IPS DF 6.9 (cell line): ENCODE results near the gene PDE7B.

Experiments used
- DNase-seq: peaks from one replicate; pipeline ENCODE4 v3.0.0-alpha.2; 2013; ENCODE audit warnings: low read depth, low spot score
- H3K27ac ChIP-seq: one replicate; pipeline ENCODE4 v1.5.1; 2013; ENCODE audit warnings: low read length, control low read depth
- H3K27me3 ChIP-seq: 2 replicates; pipeline ENCODE4 v1.6.1; 2013; ENCODE audit warnings: mild to moderate bottlenecking, low read length; ENCODE audit not compliant: control insufficient read depth, insufficient read depth
- H3K36me3 ChIP-seq: 2 replicates; pipeline ENCODE4 v1.6.1; 2013; ENCODE audit warnings: low read length; ENCODE audit not compliant: control insufficient read depth, insufficient read depth
- H3K4me1 ChIP-seq: 2 replicates; pipeline ENCODE4 v1.6.1; 2013; ENCODE audit warnings: low read length; ENCODE audit not compliant: control insufficient read depth, insufficient read depth
- H3K4me3 ChIP-seq: 2 replicates; pipeline ENCODE4 v1.5.1; 2013; ENCODE audit warnings: mild to moderate bottlenecking, low read length
- H3K9me3 ChIP-seq: 2 replicates; pipeline ENCODE4 v1.6.1; 2013; ENCODE audit warnings: low read length, inconsistent platforms; ENCODE audit not compliant: control insufficient read depth, insufficient read depth
- WGBS: extraction: QIAGEN DNeasy Blood & Tissue Kit; methylation state at CpG from one replicate; pipeline ENCODE4 v1.1.7; 2013; ENCODE audit warnings: mixed read lengths, missing lambda C conversion rate; ENCODE audit not compliant: insufficient read length, insufficient coverage; 5-methylcytosine and 5-hydroxymethylcytosine counted together

Gene PDE7B

GRCh38 chr6:136077834-136078576 is 226.5 kb downstream of the PDE7B start:
- no CpG with 5 or more reads among the region's 5 CpGs for WGBS
- DNase-seq: no peak
- H3K4me3 ChIP-seq: no peak overlapping the region
- no peaks in the 10 kb centered on the region for H3K27me3 ChIP-seq
- no peak overlapping the region for H3K27ac ChIP-seq
- no peaks in the 10 kb centered on the region for H3K36me3 ChIP-seq
- H3K9me3 ChIP-seq: no peaks in the 10 kb centered on the region
- H3K4me1 ChIP-seq: no peaks in the 10 kb centered on the region

GRCh38 chr6:136079701-136080565 is 228.4 kb downstream of the PDE7B start:
- no peaks in the 10 kb centered on the region for H3K27me3 ChIP-seq
- H3K9me3 ChIP-seq: no peaks in the 10 kb centered on the region
- no peak overlapping the region for H3K27ac ChIP-seq
- H3K4me1 ChIP-seq: no peaks in the 10 kb centered on the region
- no peak for DNase-seq
- H3K36me3 ChIP-seq: no peaks in the 10 kb centered on the region
- whole genome bisulfite sequencing: no CpG with 5 or more reads among the region's 6 CpGs
- no peak overlapping the region for H3K4me3 ChIP-seq

- Histone ChIP-seq H3K9me3 (no peaks in the 10 kb centered on the region), H3K4me1 (no peaks in the 10 kb centered on the region), H3K27me3 (no peaks in the 10 kb centered on the region), H3K4me3 (no peak overlapping the region), H3K27ac (no peak overlapping the region), H3K36me3 (no peaks in the 10 kb centered on the region)
- DNase-seq: no peak
Observed at GRCh38 chr6:136083540-136083939, 232.0 kb downstream of the PDE7B start.

- Histone ChIP-seq H3K36me3 (no peaks in the 10 kb centered on the region), H3K9me3 (no peaks in the 10 kb centered on the region), H3K4me1 (no peaks in the 10 kb centered on the region), H3K27ac (no peak overlapping the region), H3K27me3 (no peaks in the 10 kb centered on the region), H3K4me3 (no peak overlapping the region)
- DNase-seq: no peak
- WGBS: no CpG with 5 or more reads among the region's 1 CpG
Observed at GRCh38 chr6:136084403-136084802, 232.9 kb downstream of the PDE7B start.

GRCh38 chr6:136085370-136086115 is 234.0 kb downstream of the PDE7B start:
- Histone ChIP-seq H3K36me3 (no peaks in the 10 kb centered on the region), H3K9me3 (no peaks in the 10 kb centered on the region), H3K4me3 (no peak overlapping the region), H3K4me1 (no peaks in the 10 kb centered on the region), H3K27me3 (no peaks in the 10 kb centered on the region), H3K27ac (no peak overlapping the region)
- no CpG with 5 or more reads among the region's 6 CpGs for WGBS
- no peak for DNase-seq

DNA sequence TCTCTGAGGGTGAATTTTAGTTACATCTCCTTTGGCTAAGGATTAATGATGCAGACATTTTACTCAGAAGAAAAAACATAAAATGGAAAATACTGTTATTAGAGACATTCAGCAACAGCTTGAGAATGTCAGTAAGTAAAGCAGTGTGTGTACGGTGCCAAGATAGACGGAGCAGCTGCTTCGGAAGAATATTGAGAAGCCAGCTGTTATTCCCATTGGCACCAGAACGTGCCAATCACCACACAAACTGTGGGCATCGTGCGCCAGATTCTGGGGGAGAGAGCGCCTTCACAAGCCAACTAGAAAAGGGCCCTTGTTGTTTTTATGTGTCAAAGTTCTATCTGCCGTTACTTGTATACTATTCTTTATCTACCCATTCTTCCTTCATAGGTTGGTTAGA is 235.2 kb downstream of the PDE7B start:
- H3K9me3 ChIP-seq: no peaks in the 10 kb centered on the region
- DNase-seq: no peak
- no peaks in the 10 kb centered on the region for H3K27me3 ChIP-seq
- H3K4me3 ChIP-seq: no peak overlapping the region
- H3K36me3 ChIP-seq: no peaks in the 10 kb centered on the region
- no peak overlapping the region for H3K27ac ChIP-seq
- no peaks in the 10 kb centered on the region for H3K4me1 ChIP-seq
- no CpG with 5 or more reads among the region's 8 CpGs for WGBS

- DNase-seq: no peak
- Histone ChIP-seq H3K27me3 (no peaks in the 10 kb centered on the region), H3K9me3 (no peaks in the 10 kb centered on the region), H3K4me1 (no peaks in the 10 kb centered on the region), H3K36me3 (no peaks in the 10 kb centered on the region), H3K4me3 (no peak overlapping the region), H3K27ac (no peak overlapping the region)
- WGBS: no CpG with 5 or more reads among the region's 6 CpGs
Observed at GRCh38 chr6:136087986-136088385, 236.5 kb downstream of the PDE7B start.

GRCh38 chr6:136088693-136089092 is 237.2 kb downstream of the PDE7B start:
- Histone ChIP-seq H3K27me3 (no peaks in the 10 kb centered on the region), H3K9me3 (no peaks in the 10 kb centered on the region), H3K27ac (no peak overlapping the region), H3K4me3 (no peak overlapping the region), H3K4me1 (no peaks in the 10 kb centered on the region), H3K36me3 (no peaks in the 10 kb centered on the region)
- WGBS: no CpG with 5 or more reads among the region's 5 CpGs
- DNase-seq: no peak

- Histone ChIP-seq H3K4me3 (no peak overlapping the region), H3K36me3 (no peaks in the 10 kb centered on the region), H3K9me3 (no peaks in the 10 kb centered on the region), H3K27ac (no peak overlapping the region), H3K4me1 (no peaks in the 10 kb centered on the region), H3K27me3 (no peaks in the 10 kb centered on the region)
- WGBS: no CpG with 5 or more reads among the region's 6 CpGs
- DNase-seq: no peak
Observed at GRCh38 chr6:136089876-136090275, 238.4 kb downstream of the PDE7B start.

GRCh38 chr6:136090929-136091328 is 239.4 kb downstream of the PDE7B start:
- H3K27me3 ChIP-seq: no peaks in the 10 kb centered on the region
- WGBS: no CpG with 5 or more reads among the region's 1 CpG
- no peaks in the 10 kb centered on the region for H3K36me3 ChIP-seq
- H3K4me3 ChIP-seq: no peak overlapping the region
- no peak overlapping the region for H3K27ac ChIP-seq
- H3K9me3 ChIP-seq: no peaks in the 10 kb centered on the region
- no peak for DNase-seq
- no peaks in the 10 kb centered on the region for H3K4me1 ChIP-seq
